H1 (cell line): ENCODE results near the gene NOS1AP. TPM values are rescaled to one million over a fixed set of nuclear protein-coding genes. Genes with fewer than 3 reads are reported as not detected.

ENCODE experiments used
- CBX8 ChIP-seq: fragments of 300-800, 300-1000 bp; sonication (generic); IDR thresholded peaks from 2 replicates; pipeline ENCODE4 v1.7.1; 2016; ENCODE audit warnings: low read depth, low read length, borderline replicate concordance
- GABPA ChIP-seq: IDR thresholded peaks from 2 replicates; pipeline ENCODE4 v1.6.1; 2011; ENCODE audit warnings: mild to moderate bottlenecking, low read length, moderate library complexity, borderline replicate concordance; ENCODE audit not compliant: insufficient read depth
- KDM5A ChIP-seq: fragments of 200-600 bp; IDR thresholded peaks from 2 replicates; pipeline ENCODE4 v1.7.1; 2012; ENCODE audit warnings: mild to moderate bottlenecking, low read length, inconsistent platforms, mixed read lengths
- POU5F1 ChIP-seq: IDR thresholded peaks from 2 replicates; pipeline ENCODE4 v1.6.1; 2011; ENCODE audit warnings: low read depth, mild to moderate bottlenecking, low read length, moderate library complexity
- RXRA ChIP-seq: IDR thresholded peaks from 2 replicates; pipeline ENCODE4 v1.6.1; 2011; ENCODE audit warnings: low read depth, mild to moderate bottlenecking, low read length, moderate library complexity; ENCODE audit not compliant: insufficient read depth
- SIX5 ChIP-seq: IDR thresholded peaks from 2 replicates; pipeline ENCODE4 v1.6.1; 2011; ENCODE audit warnings: mild to moderate bottlenecking, low read depth, low read length
- polyA plus RNA-seq, 7 experiments: library from polyadenylated mRNA; depleted of rRNA in 3 of 7; stranded (reverse) in 5 of 7; unstranded in 2 of 7; fragments of >200 nt in 5 of 7; fragments of 200-250 nt in 2 of 7; gene quantifications; 1 replicate in 5 of 7; 2 replicates in 1 of 7; 4 replicates in 1 of 7; pipeline versions ENCODE4 v1.2.1 to v1.2.3, GENCODE V29; 2011 to 2013; ENCODE audit warnings: missing spikeins in 2 of 7, mixed read lengths in 2 of 7
- total RNA-seq: library from RNA; stranded (reverse); fragmentation: NEBNext Ultra II Directional; extraction: Animal tissue kit (Norgen Biotek cat#: 25700); gene quantifications from 2 replicates; pipeline ENCODE4 v1.2.1, GENCODE V29; 2021
- TF ChIP-seq, protein P1 (sequence below): fragments of 300-600 bp; sonication (generic); IDR thresholded peaks from 2 replicates; pipeline ENCODE4 v1.7.1; 2012; ENCODE audit warnings: low read length, moderate library complexity, mild to moderate bottlenecking, inconsistent platforms; ENCODE audit not compliant: insufficient replicate concordance
- TF ChIP-seq, protein P2 (sequence below): IDR thresholded peaks from 2 replicates; pipeline ENCODE4 v1.6.1; 2011; ENCODE audit warnings: low read depth, mild to moderate bottlenecking, low read length; ENCODE audit not compliant: insufficient read depth
- TF ChIP-seq, protein P3 (sequence below): IDR thresholded peaks from 2 replicates; pipeline ENCODE4 v1.6.1; 2012; ENCODE audit warnings: low read length, inconsistent platforms

NOS1AP gene
- total and polyA plus RNA-seq, 2 of the 8 experiments (the other 6 are each of a cell fraction or from before 2014, with no cell fraction given) = 2.4 to 12.1 TPM

DNA sequence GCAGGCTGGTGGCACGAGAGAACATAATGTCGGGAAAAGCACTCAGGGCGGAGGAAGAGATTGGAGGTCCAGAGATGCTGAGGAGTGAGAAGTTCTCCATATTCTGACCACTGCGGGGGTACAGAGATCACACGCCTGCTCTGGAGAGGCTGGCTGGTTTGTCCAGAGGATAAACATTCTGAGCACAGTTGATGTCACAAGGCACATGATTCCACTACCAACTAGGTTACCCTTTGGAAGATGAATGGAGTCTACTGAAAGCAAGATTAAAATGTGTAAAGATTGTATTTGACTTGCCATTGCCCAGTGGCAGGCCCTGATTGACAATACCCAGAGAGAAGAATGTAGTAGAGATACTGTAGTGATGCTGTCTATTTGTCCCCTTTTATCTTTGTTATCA lies 307.2 kb downstream of the NOS1AP start, which contains the start of gene SPATA46 (continued):
- TF ChIP-seq, protein P1, sequence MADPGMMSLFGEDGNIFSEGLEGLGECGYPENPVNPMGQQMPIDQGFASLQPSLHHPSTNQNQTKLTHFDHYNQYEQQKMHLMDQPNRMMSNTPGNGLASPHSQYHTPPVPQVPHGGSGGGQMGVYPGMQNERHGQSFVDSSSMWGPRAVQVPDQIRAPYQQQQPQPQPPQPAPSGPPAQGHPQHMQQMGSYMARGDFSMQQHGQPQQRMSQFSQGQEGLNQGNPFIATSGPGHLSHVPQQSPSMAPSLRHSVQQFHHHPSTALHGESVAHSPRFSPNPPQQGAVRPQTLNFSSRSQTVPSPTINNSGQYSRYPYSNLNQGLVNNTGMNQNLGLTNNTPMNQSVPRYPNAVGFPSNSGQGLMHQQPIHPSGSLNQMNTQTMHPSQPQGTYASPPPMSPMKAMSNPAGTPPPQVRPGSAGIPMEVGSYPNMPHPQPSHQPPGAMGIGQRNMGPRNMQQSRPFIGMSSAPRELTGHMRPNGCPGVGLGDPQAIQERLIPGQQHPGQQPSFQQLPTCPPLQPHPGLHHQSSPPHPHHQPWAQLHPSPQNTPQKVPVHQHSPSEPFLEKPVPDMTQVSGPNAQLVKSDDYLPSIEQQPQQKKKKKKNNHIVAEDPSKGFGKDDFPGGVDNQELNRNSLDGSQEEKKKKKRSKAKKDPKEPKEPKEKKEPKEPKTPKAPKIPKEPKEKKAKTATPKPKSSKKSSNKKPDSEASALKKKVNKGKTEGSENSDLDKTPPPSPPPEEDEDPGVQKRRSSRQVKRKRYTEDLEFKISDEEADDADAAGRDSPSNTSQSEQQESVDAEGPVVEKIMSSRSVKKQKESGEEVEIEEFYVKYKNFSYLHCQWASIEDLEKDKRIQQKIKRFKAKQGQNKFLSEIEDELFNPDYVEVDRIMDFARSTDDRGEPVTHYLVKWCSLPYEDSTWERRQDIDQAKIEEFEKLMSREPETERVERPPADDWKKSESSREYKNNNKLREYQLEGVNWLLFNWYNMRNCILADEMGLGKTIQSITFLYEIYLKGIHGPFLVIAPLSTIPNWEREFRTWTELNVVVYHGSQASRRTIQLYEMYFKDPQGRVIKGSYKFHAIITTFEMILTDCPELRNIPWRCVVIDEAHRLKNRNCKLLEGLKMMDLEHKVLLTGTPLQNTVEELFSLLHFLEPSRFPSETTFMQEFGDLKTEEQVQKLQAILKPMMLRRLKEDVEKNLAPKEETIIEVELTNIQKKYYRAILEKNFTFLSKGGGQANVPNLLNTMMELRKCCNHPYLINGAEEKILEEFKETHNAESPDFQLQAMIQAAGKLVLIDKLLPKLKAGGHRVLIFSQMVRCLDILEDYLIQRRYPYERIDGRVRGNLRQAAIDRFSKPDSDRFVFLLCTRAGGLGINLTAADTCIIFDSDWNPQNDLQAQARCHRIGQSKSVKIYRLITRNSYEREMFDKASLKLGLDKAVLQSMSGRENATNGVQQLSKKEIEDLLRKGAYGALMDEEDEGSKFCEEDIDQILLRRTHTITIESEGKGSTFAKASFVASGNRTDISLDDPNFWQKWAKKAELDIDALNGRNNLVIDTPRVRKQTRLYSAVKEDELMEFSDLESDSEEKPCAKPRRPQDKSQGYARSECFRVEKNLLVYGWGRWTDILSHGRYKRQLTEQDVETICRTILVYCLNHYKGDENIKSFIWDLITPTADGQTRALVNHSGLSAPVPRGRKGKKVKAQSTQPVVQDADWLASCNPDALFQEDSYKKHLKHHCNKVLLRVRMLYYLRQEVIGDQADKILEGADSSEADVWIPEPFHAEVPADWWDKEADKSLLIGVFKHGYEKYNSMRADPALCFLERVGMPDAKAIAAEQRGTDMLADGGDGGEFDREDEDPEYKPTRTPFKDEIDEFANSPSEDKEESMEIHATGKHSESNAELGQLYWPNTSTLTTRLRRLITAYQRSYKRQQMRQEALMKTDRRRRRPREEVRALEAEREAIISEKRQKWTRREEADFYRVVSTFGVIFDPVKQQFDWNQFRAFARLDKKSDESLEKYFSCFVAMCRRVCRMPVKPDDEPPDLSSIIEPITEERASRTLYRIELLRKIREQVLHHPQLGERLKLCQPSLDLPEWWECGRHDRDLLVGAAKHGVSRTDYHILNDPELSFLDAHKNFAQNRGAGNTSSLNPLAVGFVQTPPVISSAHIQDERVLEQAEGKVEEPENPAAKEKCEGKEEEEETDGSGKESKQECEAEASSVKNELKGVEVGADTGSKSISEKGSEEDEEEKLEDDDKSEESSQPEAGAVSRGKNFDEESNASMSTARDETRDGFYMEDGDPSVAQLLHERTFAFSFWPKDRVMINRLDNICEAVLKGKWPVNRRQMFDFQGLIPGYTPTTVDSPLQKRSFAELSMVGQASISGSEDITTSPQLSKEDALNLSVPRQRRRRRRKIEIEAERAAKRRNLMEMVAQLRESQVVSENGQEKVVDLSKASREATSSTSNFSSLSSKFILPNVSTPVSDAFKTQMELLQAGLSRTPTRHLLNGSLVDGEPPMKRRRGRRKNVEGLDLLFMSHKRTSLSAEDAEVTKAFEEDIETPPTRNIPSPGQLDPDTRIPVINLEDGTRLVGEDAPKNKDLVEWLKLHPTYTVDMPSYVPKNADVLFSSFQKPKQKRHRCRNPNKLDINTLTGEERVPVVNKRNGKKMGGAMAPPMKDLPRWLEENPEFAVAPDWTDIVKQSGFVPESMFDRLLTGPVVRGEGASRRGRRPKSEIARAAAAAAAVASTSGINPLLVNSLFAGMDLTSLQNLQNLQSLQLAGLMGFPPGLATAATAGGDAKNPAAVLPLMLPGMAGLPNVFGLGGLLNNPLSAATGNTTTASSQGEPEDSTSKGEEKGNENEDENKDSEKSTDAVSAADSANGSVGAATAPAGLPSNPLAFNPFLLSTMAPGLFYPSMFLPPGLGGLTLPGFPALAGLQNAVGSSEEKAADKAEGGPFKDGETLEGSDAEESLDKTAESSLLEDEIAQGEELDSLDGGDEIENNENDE = no peak
- TF ChIP-seq SIX5 (no peak), RXRA (no peak), CBX8 (no peak), GABPA (no peak), POU5F1 (no peak), KDM5A (no peak)
- TF ChIP-seq, protein P2, sequence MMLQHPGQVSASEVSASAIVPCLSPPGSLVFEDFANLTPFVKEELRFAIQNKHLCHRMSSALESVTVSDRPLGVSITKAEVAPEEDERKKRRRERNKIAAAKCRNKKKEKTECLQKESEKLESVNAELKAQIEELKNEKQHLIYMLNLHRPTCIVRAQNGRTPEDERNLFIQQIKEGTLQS = no peak
- TF ChIP-seq, protein P3, sequence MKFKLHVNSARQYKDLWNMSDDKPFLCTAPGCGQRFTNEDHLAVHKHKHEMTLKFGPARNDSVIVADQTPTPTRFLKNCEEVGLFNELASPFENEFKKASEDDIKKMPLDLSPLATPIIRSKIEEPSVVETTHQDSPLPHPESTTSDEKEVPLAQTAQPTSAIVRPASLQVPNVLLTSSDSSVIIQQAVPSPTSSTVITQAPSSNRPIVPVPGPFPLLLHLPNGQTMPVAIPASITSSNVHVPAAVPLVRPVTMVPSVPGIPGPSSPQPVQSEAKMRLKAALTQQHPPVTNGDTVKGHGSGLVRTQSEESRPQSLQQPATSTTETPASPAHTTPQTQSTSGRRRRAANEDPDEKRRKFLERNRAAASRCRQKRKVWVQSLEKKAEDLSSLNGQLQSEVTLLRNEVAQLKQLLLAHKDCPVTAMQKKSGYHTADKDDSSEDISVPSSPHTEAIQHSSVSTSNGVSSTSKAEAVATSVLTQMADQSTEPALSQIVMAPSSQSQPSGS = no peak
